Left lobe of liver (tissue), 2 donors: ENCODE measurements around the gene BAG3. TPM values are rescaled to one million over a fixed set of nuclear protein-coding genes. Genes with fewer than 3 reads are reported as not detected.

Experiments used
- ATAC-seq: fragments of 200-7000 bp; cut with Tn5 transposase; one replicate; pipeline ENCODE4 v1.9.1; 2020; ENCODE audit warnings: mild to moderate bottlenecking, moderate library complexity
- DNase-seq: peaks from one replicate; pipeline ENCODE4 v3.0.0-alpha.2; 2020; ENCODE audit warnings: low spot score
- total RNA-seq: library from RNA; stranded (reverse); gene quantifications from one replicate; pipeline ENCODE4 v1.2.1, GENCODE V29; 2021
- donor health status: DM: no; HTN: no; CAD: no; lungs with moderate emphysema.
- donor health status: DM: no; HTN: yes; CAD: no.

The BAG3 gene
- total RNA-seq, 1 donor from 2014 or later = 11.3 TPM

- ATAC-seq (peak; percentile 96), DNase-seq (peak; percentile 99)
Observed at GRCh38 chr10:119725828-119726675, 74.9 kb downstream of the BAG3 start, which contains the start of gene INPP5F. INPP5F (plus strand) TSS chr10:119726050; CDS start chr10:119726263, 213 bp downstream.

DNA sequence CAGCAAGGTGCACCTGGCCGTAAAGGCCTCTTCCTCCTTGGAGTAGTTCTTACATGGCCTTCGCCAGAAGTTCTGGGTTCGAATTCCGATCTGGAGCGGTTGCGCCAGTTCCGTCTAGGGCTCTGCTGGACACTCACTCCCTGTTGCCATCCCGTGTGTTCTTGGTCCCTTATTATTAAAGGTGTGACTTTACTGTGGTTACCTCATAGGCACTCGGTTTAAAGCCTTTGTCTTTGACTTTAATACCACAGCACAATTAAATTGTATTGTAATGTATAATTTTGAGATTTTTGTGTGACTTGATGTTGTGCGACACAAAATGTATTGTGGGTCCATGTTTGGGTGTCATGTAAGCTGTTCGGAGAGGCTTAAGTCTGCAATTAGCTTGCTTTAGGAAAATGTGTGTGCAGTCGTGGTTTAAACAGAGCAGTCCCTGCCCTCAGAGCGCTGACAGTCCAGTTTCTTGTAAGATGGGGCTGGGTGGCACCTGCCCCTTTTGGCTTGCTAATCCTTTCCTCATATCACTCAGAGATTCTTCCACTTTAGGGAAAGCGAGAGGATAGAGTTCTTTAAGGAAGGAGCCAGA is 75.6 kb downstream of the BAG3 start:
- ATAC-seq (no peak), DNase-seq (no peak)

Other genes with a start within 250 kb of the BAG3 start
- gene RGS10, start 108.7 kb upstream of the BAG3 start, total RNA-seq = 1.3 TPM
- gene TIAL1, start 54.4 kb upstream of the BAG3 start, total RNA-seq = 39.3 TPM
- gene INPP5F, start 74.7 kb downstream of the BAG3 start, total RNA-seq = 2.6 TPM
- gene MCMBP, start 221.5 kb downstream of the BAG3 start, total RNA-seq = 16.5 TPM
- gene SEC23IP, start 241.3 kb downstream of the BAG3 start, total RNA-seq = 24.0 TPM